OCI-LY7 (cell line): Measurements from ENCODE around the gene RASIP1. TPM values are rescaled to one million over a fixed set of nuclear protein-coding genes. Genes with fewer than 3 reads are reported as not detected.
A peak's percentile ranks its signal among the peaks of the same experiment; 100 is the strongest.

Source experiments
- BruUV-seq: library from RNA; stranded (reverse); fragments of 400-500 nt; replicated peaks from 2 replicates; lab custom pipeline; 2021; lab: Mats Ljungman, UMichigan
- CTCF ChIA-PET: fragments of 300-600 bp; sonication (Branson Sonifier 250); formaldehyde crosslinking; loops from one replicate; lab custom pipeline; 2022; ENCODE audit warnings: antibody characterized with exemption; ENCODE audit not compliant: unreplicated experiment; lab: Charles Lee
- POLR2A ChIA-PET: fragments of 300-600 bp; sonication (Branson Sonifier 250); formaldehyde crosslinking; loops from one replicate; lab custom pipeline; 2022; ENCODE audit warnings: antibody characterized with exemption; lab: Charles Lee
- DNase-seq: peaks from one replicate; pipeline ENCODE4 v3.0.0-alpha.2; 2015; ENCODE audit warnings: low spot score
- H2AFZ ChIP-seq: fragments of 200-600 bp; sonication (generic), shearing (Covaris generic); 2 replicates; pipeline ENCODE4 v1.6.1; 2014; ENCODE audit warnings: mild to moderate bottlenecking, antibody characterized with exemption, low read length, moderate library complexity
- H3K27ac ChIP-seq: fragments of 200-600 bp; sonication (generic); 2 replicates; pipeline ENCODE4 v1.5.1; 2014; ENCODE audit warnings: mixed run types, low read depth, mild to moderate bottlenecking, moderate library complexity, low read length, inconsistent platforms; ENCODE audit not compliant: poor library complexity, severe bottlenecking
- H3K36me3 ChIP-seq: fragments of 200-600 bp; sonication (generic); 2 replicates; pipeline ENCODE4 v1.6.1; 2014; ENCODE audit warnings: mild to moderate bottlenecking, antibody characterized with exemption, low read length, moderate library complexity, mixed read lengths; ENCODE audit not compliant: insufficient read depth
- H3K4me1 ChIP-seq: fragments of 200-600 bp; sonication (generic); 2 replicates; pipeline ENCODE4 v1.5.1; 2014; ENCODE audit warnings: mild to moderate bottlenecking, low read length; ENCODE audit not compliant: insufficient read depth, poor library complexity, severe bottlenecking
- H3K4me2 ChIP-seq: fragments of 200-600 bp; sonication (generic); 2 replicates; pipeline ENCODE4 v1.6.1; 2014; ENCODE audit warnings: mild to moderate bottlenecking, low read length
- H3K4me3 ChIP-seq: fragments of 200-600 bp; sonication (generic); 2 replicates; pipeline ENCODE4 v1.5.1; 2014; ENCODE audit warnings: mild to moderate bottlenecking, low read depth, low read length; ENCODE audit not compliant: poor library complexity, severe bottlenecking
- H3K79me2 ChIP-seq: fragments of 200-600 bp; sonication (generic); 2 replicates; pipeline ENCODE4 v1.6.1; 2016; ENCODE audit warnings: low read depth, mild to moderate bottlenecking, low read length, moderate library complexity, mixed read lengths; ENCODE audit not compliant: insufficient read depth
- H3K9me2 ChIP-seq: fragments of 200-600 bp; sonication (generic); 2 replicates; pipeline ENCODE4 v1.6.1; 2016; ENCODE audit warnings: mild to moderate bottlenecking, low read length, mixed read lengths; ENCODE audit not compliant: insufficient read depth
- H3K9me3 ChIP-seq: fragments of 200-600 bp; sonication (generic); 2 replicates; pipeline ENCODE4 v1.6.1; 2014; ENCODE audit warnings: mild to moderate bottlenecking, mixed run types, low read length, mixed read lengths
- H4K20me1 ChIP-seq: fragments of 200-600 bp; sonication (generic); 2 replicates; pipeline ENCODE4 v1.6.1; 2014; ENCODE audit warnings: mild to moderate bottlenecking, antibody characterized with exemption, low read length, moderate library complexity, mixed read lengths; ENCODE audit not compliant: insufficient read depth
- EZH2phosphoT487 ChIP-seq: fragments of 200-600 bp; sonication (generic); IDR thresholded peaks from 2 replicates; pipeline ENCODE4 v1.6.1; 2018; ENCODE audit warnings: low read depth, borderline replicate concordance, mild to moderate bottlenecking, mixed run types, antibody characterized with exemption, low read length, moderate library complexity, mixed read lengths
- intact Hi-C: fragments of 100-400 bp; cut with micrococcal nuclease; formaldehyde crosslinking; loops from one replicate; pipeline ENCODE4 v1.10.0; 2022; ENCODE audit not compliant: unreplicated experiment
- total RNA-seq, 2 experiments: library from RNA; depleted of rRNA in 1 of 2; stranded (reverse); fragments of >200 nt in 1 of 2; shearing (Covaris generic) in 1 of 2; gene quantifications; 2 replicates each; pipeline ENCODE4 v1.2.3, GENCODE V29; 2014 to 2022
- TF ChIP-seq, protein P1 (sequence below): fragments of 200-600 bp; sonication (generic); conservative IDR thresholded peaks from 2 replicates; pipeline ENCODE4 v1.5.1; 2014; ENCODE audit warnings: mild to moderate bottlenecking, antibody characterized with exemption, low read length, moderate library complexity, mixed read lengths

The RASIP1 gene
- total RNA-seq, 2 experiments from 2014 or later, result 0.09 to 0.36 TPM

DNA sequence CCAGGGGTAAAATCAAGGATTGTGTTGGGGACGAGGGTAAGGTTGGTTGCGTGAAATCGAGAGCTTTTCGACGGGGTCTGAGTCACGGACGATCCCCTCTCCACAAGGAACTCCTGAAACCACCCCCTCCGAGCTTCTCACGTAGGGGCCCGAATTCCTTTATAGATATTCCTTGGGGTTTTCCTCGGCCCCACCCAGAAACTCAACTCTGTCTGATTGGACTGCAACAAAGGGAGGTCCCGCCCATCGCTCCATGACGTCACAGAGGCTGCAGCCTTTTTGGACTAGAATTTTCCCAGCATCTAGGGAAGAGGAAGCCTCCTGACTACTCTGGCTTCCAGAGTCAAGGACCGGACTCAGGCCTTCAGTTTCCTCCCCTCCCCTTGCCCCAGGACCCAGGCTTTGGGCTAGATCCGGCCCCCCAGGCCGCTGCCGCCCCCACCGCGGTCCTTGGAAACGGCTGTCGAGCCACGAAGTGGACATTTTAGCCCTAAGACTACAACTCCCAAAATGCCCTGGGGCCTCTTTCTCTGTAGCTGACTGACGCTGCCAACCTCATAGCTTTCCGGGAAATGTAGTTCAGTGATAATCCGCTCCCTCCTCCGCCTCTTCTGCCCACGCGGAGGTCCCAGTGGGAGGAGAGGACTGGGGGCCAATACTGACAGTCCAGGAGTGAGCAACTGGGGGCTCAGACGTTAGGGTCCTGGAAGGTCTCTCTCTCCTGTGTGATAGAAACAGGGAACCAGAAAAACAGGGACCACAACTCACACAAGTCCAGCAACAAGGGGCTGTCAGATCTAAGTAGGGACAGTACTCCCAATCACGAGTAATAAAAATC lies 6.5 kb upstream of the RASIP1 start, which contains the start of gene IZUMO1:
Gene IZUMO1, minus strand, starts transcription at position 172 of the 838 bp plus-strand sequence. CDS start 1,050 bp downstream, outside the sequence.
- no peaks in the 10 kb centered on the region for H4K20me1 ChIP-seq
- H3K4me1 ChIP-seq, result peaks cover 5% of the 10 kb centered on the region
- no peaks in the 10 kb centered on the region for H3K9me3 ChIP-seq
- H3K4me3 ChIP-seq, result peak within 1 kb of the TSS; percentile 58
- ChIA-PET CTCF (no interaction called here), POLR2A (interaction anchor here (0.5 kb wide), 1 partner anchor 15 kb away, joined by 4 read pairs; no protein-coding TSS in a partner anchor)
- no TSS peak for BruUV-seq
- peak within 1 kb of the TSS; percentile 41 for H3K4me2 ChIP-seq
- H3K79me2 ChIP-seq, result no peaks in the 10 kb centered on the region
- no peak within 1 kb of the TSS for H3K27ac ChIP-seq
- no peaks in the 10 kb centered on the region for H3K36me3 ChIP-seq
- H3K9me2 ChIP-seq, result no peaks in the 10 kb centered on the region
- intact Hi-C loops, result no loop called here
- DNase-seq, result peak; percentile 77
- peak within 1 kb of the TSS; percentile 51 for H2AFZ ChIP-seq
- no peak for TF ChIP-seq EZH2phosphoT487
- TF ChIP-seq, protein P1, sequence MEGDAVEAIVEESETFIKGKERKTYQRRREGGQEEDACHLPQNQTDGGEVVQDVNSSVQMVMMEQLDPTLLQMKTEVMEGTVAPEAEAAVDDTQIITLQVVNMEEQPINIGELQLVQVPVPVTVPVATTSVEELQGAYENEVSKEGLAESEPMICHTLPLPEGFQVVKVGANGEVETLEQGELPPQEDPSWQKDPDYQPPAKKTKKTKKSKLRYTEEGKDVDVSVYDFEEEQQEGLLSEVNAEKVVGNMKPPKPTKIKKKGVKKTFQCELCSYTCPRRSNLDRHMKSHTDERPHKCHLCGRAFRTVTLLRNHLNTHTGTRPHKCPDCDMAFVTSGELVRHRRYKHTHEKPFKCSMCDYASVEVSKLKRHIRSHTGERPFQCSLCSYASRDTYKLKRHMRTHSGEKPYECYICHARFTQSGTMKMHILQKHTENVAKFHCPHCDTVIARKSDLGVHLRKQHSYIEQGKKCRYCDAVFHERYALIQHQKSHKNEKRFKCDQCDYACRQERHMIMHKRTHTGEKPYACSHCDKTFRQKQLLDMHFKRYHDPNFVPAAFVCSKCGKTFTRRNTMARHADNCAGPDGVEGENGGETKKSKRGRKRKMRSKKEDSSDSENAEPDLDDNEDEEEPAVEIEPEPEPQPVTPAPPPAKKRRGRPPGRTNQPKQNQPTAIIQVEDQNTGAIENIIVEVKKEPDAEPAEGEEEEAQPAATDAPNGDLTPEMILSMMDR, result no peak

DNA sequence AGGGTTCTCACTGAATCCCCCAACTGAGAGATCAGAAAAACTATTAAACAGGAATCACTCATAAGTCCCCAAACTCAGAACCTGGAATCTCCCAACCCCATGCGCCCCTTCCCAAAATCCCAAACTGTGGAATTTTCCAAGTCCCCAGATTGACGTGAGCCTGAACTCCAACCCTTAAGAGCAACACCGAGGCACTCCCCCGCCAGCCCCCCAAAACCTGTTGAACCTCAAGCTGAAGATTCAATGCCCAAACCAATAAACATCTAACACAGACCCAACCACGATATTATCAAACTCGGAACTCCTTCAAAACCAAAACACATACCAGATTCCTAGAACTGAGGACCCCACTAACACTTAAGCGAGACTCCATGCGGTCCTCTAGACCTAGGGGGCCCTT lies 5.7 kb upstream of the RASIP1 start:
- Histone ChIP-seq H2AFZ (peak overlapping the region; percentile 51; the same call in 1 of the 2 replicates), H3K79me2 (no peaks in the 10 kb centered on the region), H3K9me2 (no peaks in the 10 kb centered on the region), H3K4me1 (peaks cover 13% of the 10 kb centered on the region), H3K27ac (no peak overlapping the region), H4K20me1 (no peaks in the 10 kb centered on the region), H3K36me3 (no peaks in the 10 kb centered on the region), H3K9me3 (no peaks in the 10 kb centered on the region), H3K4me2 (peak overlapping the region; percentile 41; the same call in 1 of the 2 replicates), H3K4me3 (no peak overlapping the region)
- no TSS peak for BruUV-seq
- ChIA-PET CTCF (no interaction called here), POLR2A (interaction anchor here (0.5 kb wide), 1 partner anchor 14 kb away, joined by 4 read pairs; no protein-coding TSS in a partner anchor)
- DNase-seq, result no peak
- TF ChIP-seq EZH2phosphoT487, result no peak
- TF ChIP-seq, protein P1, result no peak
- intact Hi-C loops, result no loop called here
